GM18951 (cell line): Measurements from ENCODE around the gene MRM3.

ENCODE experiments used
- POLR2A ChIP-seq: IDR thresholded peaks from 4 replicates; pipeline ENCODE4 v1.6.1; 2011; ENCODE audit warnings: mild to moderate bottlenecking; ENCODE audit not compliant: insufficient read length, insufficient read depth; ENCODE audit errors: extremely low read depth
- in situ Hi-C: fragments of 300-500 bp; cut with MboI; formaldehyde crosslinking; loops from one replicate; pipeline ENCODE4 v1.12.0; 2022; ENCODE audit warnings: low sequenced_read_pairs, mixed read lengths, inconsistent platforms; ENCODE audit not compliant: unreplicated experiment

Gene MRM3, protein sequence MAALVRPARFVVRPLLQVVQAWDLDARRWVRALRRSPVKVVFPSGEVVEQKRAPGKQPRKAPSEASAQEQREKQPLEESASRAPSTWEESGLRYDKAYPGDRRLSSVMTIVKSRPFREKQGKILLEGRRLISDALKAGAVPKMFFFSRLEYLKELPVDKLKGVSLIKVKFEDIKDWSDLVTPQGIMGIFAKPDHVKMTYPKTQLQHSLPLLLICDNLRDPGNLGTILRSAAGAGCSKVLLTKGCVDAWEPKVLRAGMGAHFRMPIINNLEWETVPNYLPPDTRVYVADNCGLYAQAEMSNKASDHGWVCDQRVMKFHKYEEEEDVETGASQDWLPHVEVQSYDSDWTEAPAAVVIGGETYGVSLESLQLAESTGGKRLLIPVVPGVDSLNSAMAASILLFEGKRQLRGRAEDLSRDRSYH

DNA sequence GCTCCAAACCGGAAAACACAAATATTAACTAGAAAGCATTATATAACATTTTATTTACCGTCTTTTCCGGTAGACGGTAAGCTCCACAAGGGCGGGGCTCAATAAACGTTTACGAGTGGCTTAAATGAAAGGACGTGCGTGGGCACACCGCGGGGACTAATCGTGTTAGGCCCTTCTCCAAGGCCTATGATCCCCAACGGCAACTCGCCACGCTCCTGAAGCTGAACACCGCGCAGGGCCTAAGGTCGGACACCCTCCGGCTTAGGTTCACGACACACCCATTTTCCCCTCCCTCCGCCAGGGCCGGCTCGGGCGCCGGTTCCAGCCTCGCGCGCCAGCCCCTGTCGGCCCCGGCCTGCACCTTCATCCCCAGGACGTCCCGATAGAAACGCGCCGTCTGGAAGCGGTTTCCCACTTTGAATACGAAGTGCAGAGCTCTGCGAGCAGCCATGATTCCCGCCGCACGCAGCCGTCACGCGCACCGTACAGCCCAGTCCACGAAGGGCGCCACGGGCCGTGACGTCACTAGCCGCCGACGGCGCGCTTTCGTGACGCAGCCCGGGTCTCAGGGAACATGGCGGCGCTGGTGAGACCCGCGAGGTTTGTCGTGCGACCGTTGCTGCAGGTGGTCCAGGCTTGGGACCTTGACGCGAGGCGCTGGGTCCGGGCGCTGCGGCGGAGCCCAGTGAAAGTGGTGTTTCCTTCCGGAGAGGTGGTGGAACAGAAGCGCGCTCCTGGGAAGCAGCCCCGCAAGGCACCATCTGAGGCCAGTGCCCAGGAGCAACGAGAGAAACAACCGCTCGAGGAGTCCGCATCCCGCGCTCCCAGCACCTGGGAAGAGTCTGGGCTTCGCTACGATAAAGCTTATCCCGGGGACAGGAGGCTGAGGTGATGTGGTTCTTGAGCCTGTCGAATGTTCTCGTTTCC, at the start of gene MRM3, which contains the start of gene GLOD4:
TSS of gene MRM3 (plus strand) at position 549 of the 927 bp plus-strand sequence. CDS start at position 575, 26 bp downstream.
TSS of gene GLOD4 (minus strand) at position 476 of the 927 bp plus-strand sequence. CDS start at position 451, 25 bp downstream.
- peak; percentile 91 for TF ChIP-seq POLR2A
- in situ Hi-C loops: no loop called here

- in situ Hi-C loops: no loop called here
- peak; percentile 32 for TF ChIP-seq POLR2A
These were observed 49.0 kb upstream of the MRM3 start for GRCh38 chr17:732902-733720.

DNA sequence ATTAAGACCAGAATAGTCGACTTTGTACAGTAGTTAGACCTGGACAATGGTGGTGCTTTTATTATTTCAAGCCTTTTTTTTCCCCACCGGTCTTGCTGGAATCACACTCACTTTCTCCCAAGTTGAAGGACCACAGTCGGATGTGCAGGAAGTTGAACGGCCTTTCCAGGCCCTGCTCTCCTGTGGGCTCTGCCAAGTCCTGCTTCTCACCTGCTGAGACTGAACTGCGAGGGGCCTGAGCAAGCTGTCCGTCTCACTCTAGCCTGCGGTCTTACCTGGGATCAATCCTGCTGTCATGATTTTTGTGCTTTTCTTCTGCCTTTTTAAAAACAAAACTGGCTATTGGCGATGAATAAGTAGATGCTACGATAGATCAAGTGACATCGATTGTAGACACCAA, 48.4 kb upstream of the MRM3 start:
- TF ChIP-seq POLR2A: no peak
- in situ Hi-C loops: no loop called here

- no peak for TF ChIP-seq POLR2A
- in situ Hi-C loops: no loop called here
These were observed 44.5 kb upstream of the MRM3 start for GRCh38 chr17:737561-738113.

DNA sequence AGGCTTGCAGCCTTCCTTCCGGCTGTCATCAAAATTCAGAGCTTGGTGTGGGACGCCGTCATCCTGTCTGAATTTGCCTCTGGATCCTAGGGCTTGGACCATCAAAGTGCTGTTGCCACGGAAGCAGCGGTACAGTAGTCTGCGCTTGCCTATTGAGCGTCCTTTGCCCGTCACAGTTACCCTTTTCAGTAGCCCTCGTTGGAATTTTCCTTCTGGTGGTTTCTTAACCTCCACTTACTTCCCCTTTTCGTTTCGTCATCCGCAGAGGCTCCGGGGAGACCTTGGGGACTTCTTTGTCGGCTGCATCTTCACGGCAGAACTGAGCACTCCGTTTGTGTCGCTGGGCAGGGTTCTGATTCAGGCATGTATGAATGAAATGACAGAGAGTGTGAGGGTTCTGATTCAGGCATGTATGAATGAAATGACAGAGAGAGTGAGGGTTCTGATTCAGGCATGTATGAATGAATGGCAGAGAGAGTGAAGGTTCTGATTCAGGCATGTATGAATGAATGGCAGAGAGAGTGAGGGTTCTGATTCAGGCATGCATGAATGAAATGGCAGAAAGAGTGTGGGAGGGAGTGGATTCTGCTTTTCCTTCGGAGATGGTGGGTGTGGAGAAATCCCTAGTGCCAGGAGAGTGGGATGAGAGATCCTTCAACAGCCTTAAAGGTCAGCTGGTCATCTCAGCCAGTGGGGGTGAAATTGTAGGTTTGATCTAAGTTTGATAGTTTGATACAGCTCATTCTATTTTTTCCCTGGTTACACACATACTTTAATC, 41.7 kb upstream of the MRM3 start:
- in situ Hi-C loops: no loop called here
- TF ChIP-seq POLR2A: no peak

GRCh38 chr17:742147-742793, 39.9 kb upstream of the MRM3 start:
- in situ Hi-C loops: no loop called here

DNA sequence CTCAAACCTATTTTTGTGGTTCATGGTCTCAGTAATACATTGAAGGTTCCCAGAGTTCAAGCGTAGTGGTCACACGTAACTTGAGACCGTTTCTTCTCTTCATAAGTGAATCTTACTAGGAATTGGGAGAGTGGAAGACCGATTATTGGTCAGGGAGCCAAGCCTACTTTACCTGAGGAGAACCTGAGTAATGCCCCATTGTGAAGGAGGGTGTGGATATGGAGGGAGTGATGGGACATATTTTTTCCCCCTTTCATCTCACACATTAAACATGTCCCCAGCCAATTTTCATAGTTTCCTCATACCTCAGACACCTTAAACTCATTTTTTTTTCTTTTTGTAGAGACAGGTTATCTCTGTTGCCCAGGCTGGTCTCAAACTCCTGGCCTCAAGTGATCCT, 39.0 kb upstream of the MRM3 start:
- no peak for TF ChIP-seq POLR2A
- in situ Hi-C loops: no loop called here

More at GRCh38 chr17:742147-742793, 39.9 kb upstream of the MRM3 start:
- no peak for TF ChIP-seq POLR2A

DNA sequence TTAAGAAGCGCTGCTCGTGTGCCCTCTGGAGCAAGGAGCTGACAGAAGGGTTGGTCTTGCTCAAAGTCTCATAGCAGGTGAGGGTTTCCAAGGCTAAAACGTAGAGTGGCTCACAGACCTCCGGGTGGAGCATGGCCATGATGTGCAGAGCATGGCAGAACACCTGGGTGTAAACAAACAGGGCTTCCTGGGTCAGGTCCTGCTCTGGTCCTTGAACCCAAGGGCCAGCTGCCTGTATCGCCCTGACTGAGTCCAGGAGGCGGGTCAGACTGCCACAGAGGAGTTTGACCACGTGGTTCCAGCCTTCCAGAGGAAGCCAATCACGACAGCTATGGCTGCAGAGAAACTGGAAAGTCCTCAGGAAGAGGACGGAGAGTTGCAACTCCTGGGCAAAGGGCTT, 37.2 kb upstream of the MRM3 start:
- TF ChIP-seq POLR2A: no peak
- in situ Hi-C loops: no loop called here

GRCh38 chr17:745406-745805, 36.7 kb upstream of the MRM3 start:
- in situ Hi-C loops: no loop called here
- TF ChIP-seq POLR2A: no peak

DNA sequence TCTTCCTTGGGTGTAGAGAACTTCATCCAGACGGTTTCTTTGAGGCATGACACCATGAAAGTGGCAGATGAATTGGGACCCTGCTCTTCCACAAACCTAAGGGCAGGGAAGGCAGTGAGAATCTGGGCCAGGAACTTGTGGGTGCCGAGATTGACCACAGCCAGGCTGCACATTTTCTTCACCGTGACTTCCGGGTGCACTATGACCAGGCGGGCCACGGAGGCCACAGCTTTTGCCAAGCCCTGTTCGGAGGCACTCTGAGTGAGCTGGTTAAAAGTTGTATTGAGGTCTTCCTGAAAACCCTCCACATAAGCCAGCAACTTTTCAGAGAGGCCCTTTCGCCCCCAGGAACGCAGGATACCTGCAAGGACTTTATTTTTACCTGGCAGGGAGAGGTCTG, 36.0 kb upstream of the MRM3 start:
- no peak for TF ChIP-seq POLR2A
- in situ Hi-C loops: no loop called here
